Esophagus mucosa (tissue), 1 donor: Measurements from ENCODE around the gene PRDX3. TPM values are rescaled to one million over a fixed set of nuclear protein-coding genes. Genes with fewer than 3 reads are reported as not detected.

Experiments
- ATAC-seq: fragments of 200-7000 bp; cut with Tn5 transposase; one replicate; pipeline ENCODE4 v1.9.1; 2020
- total RNA-seq: library from RNA; stranded (reverse); gene quantifications from one replicate; pipeline ENCODE4 v1.2.4, GENCODE V29; 2023
- donor health status: DM: yes; HTN: yes; CAD: no.

The PRDX3 gene
- total RNA-seq, 1 donor from 2014 or later: 72.1 TPM

DNA sequence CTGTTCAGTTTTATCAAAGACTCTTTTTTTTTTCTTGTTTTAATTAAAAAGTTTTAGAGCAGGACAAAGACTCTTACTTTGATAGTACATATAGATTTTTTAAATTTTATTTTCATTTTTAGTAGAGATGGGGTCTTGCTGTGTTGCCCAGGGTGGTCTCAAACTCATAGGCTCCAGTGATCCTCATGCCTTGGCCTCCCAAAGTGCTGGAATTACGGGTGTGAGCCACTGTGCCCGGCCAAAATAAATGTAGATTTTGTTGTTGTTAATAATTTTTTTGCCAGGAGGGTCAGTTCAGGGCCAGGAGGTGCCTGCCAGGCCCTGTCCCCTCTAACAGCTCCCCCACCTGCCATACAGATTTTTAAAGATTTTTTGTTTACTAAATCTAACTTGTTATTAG is 57.7 kb downstream of the PRDX3 start:
- ATAC-seq: no peak

- no peak for ATAC-seq
Measured at GRCh38 chr10:119120413-119120867, 58.2 kb downstream of the PRDX3 start.

- no peak for ATAC-seq
Measured at GRCh38 chr10:119119400-119119799, 59.2 kb downstream of the PRDX3 start.

- no peak for ATAC-seq
Measured at GRCh38 chr10:119118231-119118630, 60.4 kb downstream of the PRDX3 start.

Other genes with a start within 250 kb of the PRDX3 start
- gene NANOS1, start 149.1 kb downstream of the PRDX3 start, total RNA-seq: 1.3 TPM
- 88.2 TPM for gene EIF3A, start 98.0 kb downstream of the PRDX3 start, total RNA-seq
- gene DENND10, start 74.7 kb downstream of the PRDX3 start, total RNA-seq: 38.3 TPM
- 18.3 TPM for gene SFXN4, start 13.1 kb downstream of the PRDX3 start, total RNA-seq
- 3.7 TPM for gene GRK5, start 28.8 kb upstream of the PRDX3 start, total RNA-seq